Measurements from ENCODE around the gene SETSIP. TPM values are rescaled to one million over a fixed set of nuclear protein-coding genes. Genes with fewer than 3 reads are reported as not detected.
A peak's percentile ranks its signal among the peaks of the same experiment; 100 is the strongest.

SETSIP gene
- total RNA-seq, 1 experiment from 2014 or later, result not detected

DNA sequence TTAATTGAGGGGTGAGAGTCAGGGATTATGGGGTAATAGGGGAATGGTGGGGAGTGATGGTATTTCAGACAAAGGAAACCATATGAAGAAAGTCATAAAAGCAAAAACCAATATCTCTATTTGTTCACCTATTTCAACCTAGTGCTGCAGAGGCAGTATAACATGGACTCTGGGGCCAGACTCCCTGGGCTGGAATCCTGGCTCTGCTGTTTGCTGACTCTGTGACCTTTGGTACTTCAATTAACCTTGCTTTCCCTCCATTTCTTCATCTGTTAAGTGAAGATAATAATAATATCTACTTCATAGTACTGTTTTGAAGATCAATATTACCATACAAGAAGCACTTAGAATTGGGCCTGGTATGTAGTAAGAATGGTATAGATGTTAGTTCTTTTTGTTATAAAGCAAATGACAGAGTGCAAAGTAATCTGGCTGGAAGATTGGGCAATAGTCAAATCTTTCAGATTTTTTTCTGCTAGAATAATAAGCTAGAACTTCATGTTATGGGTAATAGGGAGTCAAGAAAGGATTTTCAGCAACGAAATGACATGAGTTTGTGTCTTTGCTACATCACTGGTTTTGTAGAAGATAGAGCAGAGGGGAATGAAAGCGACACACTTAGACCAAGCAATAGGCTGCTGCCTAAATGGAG lies 36.4 kb downstream of the SETSIP start:
- intact Hi-C loops (cut with micrococcal nuclease; ENCODE audit: unreplicated experiment), result loop anchor here (1.0 kb wide), 1 partner anchor 9 kb away; no protein-coding TSS in a partner anchor
- Histone ChIP-seq H3K36me3 (ENCODE audit: control insufficient read depth, insufficient read depth, low read length) (no peaks in the 10 kb centered on the region), H3K27me3 (replicated peaks; ENCODE audit: control insufficient read depth, insufficient read depth, low read length) (no peaks in the 10 kb centered on the region), H3K4me1 (peaks cover 13% of the 10 kb centered on the region; the same call in 1 of the 2 replicates), H3K4me3 (ENCODE audit: low read depth, low read length) (no peak overlapping the region), H3K9me3 (no peaks in the 10 kb centered on the region)
- peak; percentile 49 for DNase-seq
- Mint-ChIP-seq H3K9me3 (ENCODE audit: unreplicated experiment) (no peaks in the 10 kb centered on the region), H3K4me1 (ENCODE audit: low read depth, unreplicated experiment) (peaks cover 6% of the 10 kb centered on the region), H3K36me3 (ENCODE audit: insufficient read depth, unreplicated experiment) (no peaks in the 10 kb centered on the region), H3K27ac (ENCODE audit: unreplicated experiment) (no peak overlapping the region), H3K4me3 (ENCODE audit: unreplicated experiment) (no peak overlapping the region), H3K27me3 (ENCODE audit: insufficient read depth, unreplicated experiment) (no peaks in the 10 kb centered on the region)
- CTCF ChIA-PET, result no interaction called here
- POLR2A ChIA-PET, result no interaction called here
- TF ChIP-seq, protein P1, sequence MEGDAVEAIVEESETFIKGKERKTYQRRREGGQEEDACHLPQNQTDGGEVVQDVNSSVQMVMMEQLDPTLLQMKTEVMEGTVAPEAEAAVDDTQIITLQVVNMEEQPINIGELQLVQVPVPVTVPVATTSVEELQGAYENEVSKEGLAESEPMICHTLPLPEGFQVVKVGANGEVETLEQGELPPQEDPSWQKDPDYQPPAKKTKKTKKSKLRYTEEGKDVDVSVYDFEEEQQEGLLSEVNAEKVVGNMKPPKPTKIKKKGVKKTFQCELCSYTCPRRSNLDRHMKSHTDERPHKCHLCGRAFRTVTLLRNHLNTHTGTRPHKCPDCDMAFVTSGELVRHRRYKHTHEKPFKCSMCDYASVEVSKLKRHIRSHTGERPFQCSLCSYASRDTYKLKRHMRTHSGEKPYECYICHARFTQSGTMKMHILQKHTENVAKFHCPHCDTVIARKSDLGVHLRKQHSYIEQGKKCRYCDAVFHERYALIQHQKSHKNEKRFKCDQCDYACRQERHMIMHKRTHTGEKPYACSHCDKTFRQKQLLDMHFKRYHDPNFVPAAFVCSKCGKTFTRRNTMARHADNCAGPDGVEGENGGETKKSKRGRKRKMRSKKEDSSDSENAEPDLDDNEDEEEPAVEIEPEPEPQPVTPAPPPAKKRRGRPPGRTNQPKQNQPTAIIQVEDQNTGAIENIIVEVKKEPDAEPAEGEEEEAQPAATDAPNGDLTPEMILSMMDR (IDR thresholded peaks at IDR 0.05; ENCODE audit: insufficient read depth in 1 of 2, low read depth in 1 of 2, low read length in 1 of 2, severe bottlenecking in 1 of 2, unreplicated experiment in 1 of 2), result no peak
- no TSS peak for BruUV-seq (replicated peaks)

DNA sequence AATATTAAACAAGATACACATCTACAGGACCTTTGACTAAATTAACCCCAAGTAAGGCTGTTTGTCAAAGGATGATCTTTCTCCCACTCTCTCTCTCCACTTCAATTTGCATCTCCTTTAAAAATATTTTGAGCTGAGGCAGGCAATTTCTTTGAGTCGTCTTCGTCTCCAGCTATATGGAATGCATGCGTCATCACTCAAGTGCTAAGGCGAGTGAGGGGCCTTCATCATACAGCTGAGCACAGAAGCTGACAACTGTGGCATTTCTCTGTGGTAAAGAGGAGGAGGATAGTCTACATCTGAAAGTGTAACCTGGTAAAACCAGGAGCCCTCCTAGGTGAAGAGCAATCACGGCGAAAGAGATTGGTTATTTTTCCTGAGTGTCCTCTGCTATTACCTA lies 37.8 kb downstream of the SETSIP start:
- H3K9me3 Mint-ChIP-seq (ENCODE audit: unreplicated experiment), result no peaks in the 10 kb centered on the region
- peaks cover 13% of the 10 kb centered on the region; the same call in 1 of the 2 replicates for H3K4me1 ChIP-seq
- peaks cover 6% of the 10 kb centered on the region for H3K4me1 Mint-ChIP-seq (ENCODE audit: low read depth, unreplicated experiment)
- no peak for DNase-seq
- no peak overlapping the region for H3K4me3 Mint-ChIP-seq (ENCODE audit: unreplicated experiment)
- no peaks in the 10 kb centered on the region for H3K36me3 Mint-ChIP-seq (ENCODE audit: insufficient read depth, unreplicated experiment)
- H3K9me3 ChIP-seq, result no peaks in the 10 kb centered on the region
- H3K4me3 ChIP-seq (ENCODE audit: low read depth, low read length), result no peak overlapping the region
- CTCF ChIA-PET, result no interaction called here
- no peaks in the 10 kb centered on the region for H3K27me3 ChIP-seq (replicated peaks; ENCODE audit: control insufficient read depth, insufficient read depth, low read length)
- intact Hi-C loops (cut with micrococcal nuclease; ENCODE audit: unreplicated experiment), result no loop called here
- H3K27me3 Mint-ChIP-seq (ENCODE audit: insufficient read depth, unreplicated experiment), result no peaks in the 10 kb centered on the region
- H3K27ac Mint-ChIP-seq (ENCODE audit: unreplicated experiment), result no peak overlapping the region
- POLR2A ChIA-PET, result interaction anchor here (0.6 kb wide), 1 partner anchor 265 kb away, joined by 4 read pairs; no protein-coding TSS in a partner anchor
- TF ChIP-seq, protein P1 (IDR thresholded peaks at IDR 0.05; ENCODE audit: insufficient read depth in 1 of 2, low read depth in 1 of 2, low read length in 1 of 2, severe bottlenecking in 1 of 2, unreplicated experiment in 1 of 2), result no peak
- no peaks in the 10 kb centered on the region for H3K36me3 ChIP-seq (ENCODE audit: control insufficient read depth, insufficient read depth, low read length)
- BruUV-seq (replicated peaks), result no TSS peak

DNA sequence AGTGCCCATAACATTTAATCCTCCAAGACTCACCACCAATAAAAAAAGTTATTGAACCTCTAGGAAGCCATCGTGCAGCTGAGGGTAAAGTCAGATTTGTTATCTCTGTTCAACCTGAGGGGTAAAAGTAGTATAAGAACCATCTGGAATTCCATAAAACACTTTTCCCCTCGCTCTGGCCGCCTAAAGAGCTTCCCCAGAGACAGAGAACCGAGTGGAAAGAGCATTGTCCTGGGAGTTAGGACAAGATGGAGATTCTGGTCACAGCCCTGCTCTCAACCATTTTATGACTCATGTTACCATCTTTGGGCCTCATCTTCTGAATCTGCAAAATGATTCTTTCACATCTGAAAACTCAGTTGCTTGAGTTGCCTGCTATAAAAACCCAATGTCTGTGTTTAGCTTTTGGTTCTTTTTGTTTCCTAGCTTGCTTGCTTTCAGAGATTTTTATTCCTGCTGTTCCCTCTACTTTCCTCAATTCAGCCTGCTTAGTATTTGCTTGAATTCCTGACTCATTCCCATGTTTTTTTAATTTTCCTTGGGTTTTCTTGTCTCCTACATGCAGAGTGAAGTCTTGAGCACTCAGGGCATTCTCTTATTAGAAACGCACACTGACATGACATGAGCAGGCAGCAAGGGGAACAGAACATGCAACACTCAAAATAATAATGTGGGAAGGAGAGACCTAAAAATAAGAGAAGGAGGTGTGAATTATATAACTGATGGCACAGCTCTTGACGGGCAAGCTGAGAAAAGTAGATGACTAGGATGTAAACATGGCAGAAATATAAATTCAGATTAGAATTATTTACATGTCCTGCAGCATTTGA lies 43.7 kb downstream of the SETSIP start:
- intact Hi-C loops (cut with micrococcal nuclease; ENCODE audit: unreplicated experiment), result no loop called here
- no peak overlapping the region for H3K4me3 ChIP-seq (ENCODE audit: low read depth, low read length)
- no TSS peak for BruUV-seq (replicated peaks)
- Mint-ChIP-seq H3K9me3 (ENCODE audit: unreplicated experiment) (no peaks in the 10 kb centered on the region), H3K4me1 (ENCODE audit: low read depth, unreplicated experiment) (no peaks in the 10 kb centered on the region), H3K27ac (ENCODE audit: unreplicated experiment) (no peak overlapping the region), H3K36me3 (ENCODE audit: insufficient read depth, unreplicated experiment) (no peaks in the 10 kb centered on the region), H3K4me3 (ENCODE audit: unreplicated experiment) (no peak overlapping the region), H3K27me3 (ENCODE audit: insufficient read depth, unreplicated experiment) (no peaks in the 10 kb centered on the region)
- H3K9me3 ChIP-seq, result no peaks in the 10 kb centered on the region
- no peaks in the 10 kb centered on the region for H3K27me3 ChIP-seq (replicated peaks; ENCODE audit: control insufficient read depth, insufficient read depth, low read length)
- H3K4me1 ChIP-seq, result peaks cover 4% of the 10 kb centered on the region; the same call in 1 of the 2 replicates
- DNase-seq, result no peak
- TF ChIP-seq, protein P1 (IDR thresholded peaks at IDR 0.05; ENCODE audit: insufficient read depth in 1 of 2, low read depth in 1 of 2, low read length in 1 of 2, severe bottlenecking in 1 of 2, unreplicated experiment in 1 of 2), result no peak
- H3K36me3 ChIP-seq (ENCODE audit: control insufficient read depth, insufficient read depth, low read length), result no peaks in the 10 kb centered on the region
- CTCF ChIA-PET, result no interaction called here
- POLR2A ChIA-PET, result no interaction called here
